SK-N-SH (cell line): Measurements from ENCODE around the gene FBXO42.

Experiments
- CTCF ChIP-seq: fragments of 200-600 bp; sonication (generic); IDR thresholded peaks from 2 replicates; pipeline ENCODE4 v1.6.1; 2017; ENCODE audit warnings: antibody characterized with exemption, mild to moderate bottlenecking, moderate library complexity
- EZH2phosphoT487 ChIP-seq: fragments of 200-600 bp; sonication (generic); IDR thresholded peaks from 2 replicates; pipeline ENCODE4 v1.6.1; 2017; ENCODE audit warnings: low read depth, mixed run types, mild to moderate bottlenecking, antibody characterized with exemption, moderate library complexity, borderline replicate concordance
- FOSL2 ChIP-seq: IDR thresholded peaks from 2 replicates; pipeline ENCODE4 v1.4.0; 2012; ENCODE audit warnings: low read depth, mild to moderate bottlenecking, moderate library complexity, borderline replicate concordance
- FOXM1 ChIP-seq: IDR thresholded peaks from 2 replicates; pipeline ENCODE4 v1.4.0; 2012; ENCODE audit warnings: low read depth, mild to moderate bottlenecking
- MAX ChIP-seq: IDR thresholded peaks from 2 replicates; pipeline ENCODE4 v1.4.0; 2012; ENCODE audit warnings: low read depth
- NFIC ChIP-seq: IDR thresholded peaks from 2 replicates; pipeline ENCODE4 v1.4.0; 2012; ENCODE audit warnings: borderline replicate concordance
- PBX3 ChIP-seq: IDR thresholded peaks from 2 replicates; pipeline ENCODE4; 2012
- POLR2AphosphoS5 ChIP-seq: IDR thresholded peaks from 2 replicates; pipeline ENCODE4 v1.6.1; 2012; ENCODE audit warnings: low read depth, low read length
- RFX5 ChIP-seq: IDR thresholded peaks from 2 replicates; pipeline ENCODE4 v1.6.1; 2012; ENCODE audit warnings: mild to moderate bottlenecking, improper control_type of control experiment, low read length
- TAF1 ChIP-seq: IDR thresholded peaks from 2 replicates; pipeline ENCODE4 v1.6.1; 2012; ENCODE audit warnings: low read depth, mild to moderate bottlenecking, low read length, moderate library complexity, borderline replicate concordance
- ZBTB33 ChIP-seq: IDR thresholded peaks from 2 replicates; pipeline ENCODE4 v1.4.0; 2012; ENCODE audit warnings: low read depth, borderline replicate concordance

GRCh38 chr1:16349847-16350406, 2.4 kb downstream of the FBXO42 start:
- TF ChIP-seq CTCF, result no peak
- no peak for TF ChIP-seq POLR2AphosphoS5
- no peak for TF ChIP-seq MAX
- no peak for TF ChIP-seq FOXM1
- TF ChIP-seq RFX5, result no peak
- TF ChIP-seq TAF1, result no peak
- no peak for TF ChIP-seq NFIC
- no peak for TF ChIP-seq FOSL2
- TF ChIP-seq ZBTB33, result no peak
- no peak for TF ChIP-seq PBX3
- TF ChIP-seq EZH2phosphoT487, result no peak
